SK-N-SH (cell line): Measurements from ENCODE around the gene CGB2. TPM values are rescaled to one million over a fixed set of nuclear protein-coding genes. Genes with fewer than 3 reads are reported as not detected.
"Not testable (repeated sequence)": the region's sequence is repeated elsewhere in the genome, so short reads cannot be mapped to it uniquely, and the experiment has no call there.

Experiments
- CTCF ChIA-PET: fragments of 300-600, 350-600 bp; formaldehyde crosslinking; extraction: SDS; loops from one replicate; lab custom pipeline; 2021; lab: Yijun Ruan, JAX
- POLR2A ChIA-PET: fragments of 350-600 bp; sonication (Branson Sonifier 250); formaldehyde crosslinking; extraction: SDS; loops from one replicate; lab custom pipeline; 2020; ENCODE audit warnings: antibody characterized with exemption, inconsistent platforms; lab: Yijun Ruan, JAX
- DNase-seq: peaks from one replicate; pipeline ENCODE4 v3.0.0; 2012
- H2AFZ ChIP-seq: fragments of 200-600 bp; sonication (generic); 2 replicates; pipeline ENCODE4 v1.8.1; 2016; ENCODE audit warnings: antibody characterized with exemption, mild to moderate bottlenecking, low read depth
- H3F3A ChIP-seq: fragments of 200-600 bp; sonication (generic); replicated peaks from 2 replicates; pipeline ENCODE3; 2016; ENCODE audit warnings: antibody characterized with exemption, mild to moderate bottlenecking; ENCODE audit not compliant: insufficient read depth
- H3K27ac ChIP-seq, 2 experiments: fragments of 200-500 bp in 1 of 2; fragments of 200-600 bp in 1 of 2; sonication (Bioruptor generic) in 1 of 2; sonication (generic), shearing (Covaris generic) in 1 of 2; 2 replicates each; pipeline versions ENCODE4 v1.5.1 to v1.6.1; 2014 to 2016; ENCODE audit warnings: low read depth in 2 of 2, inconsistent platforms in 1 of 2, low read length in 1 of 2, mild to moderate bottlenecking in 1 of 2, mixed read lengths in 1 of 2
- H3K27me3 ChIP-seq: fragments of 200-600 bp; sonication (generic), shearing (Covaris generic); 2 replicates; pipeline ENCODE4 v1.6.1; 2016; ENCODE audit warnings: mixed run types; ENCODE audit not compliant: insufficient read depth
- H3K36me3 ChIP-seq, 2 experiments: fragments of 200-500 bp in 1 of 2; fragments of 200-600 bp in 1 of 2; sonication (Bioruptor generic) in 1 of 2; sonication (generic) in 1 of 2; replicated peaks in 1 of 2; 2 replicates each; pipeline versions ENCODE3 to v1.5.1; 2014 to 2016; ENCODE audit warnings: low read length in 1 of 2, mild to moderate bottlenecking in 1 of 2; ENCODE audit not compliant: insufficient read depth in 2 of 2, control insufficient read depth in 1 of 2
- H3K4me1 ChIP-seq, 2 experiments: fragments of 200-500 bp in 1 of 2; fragments of 200-600 bp in 1 of 2; sonication (Bioruptor generic) in 1 of 2; sonication (generic), shearing (Covaris generic) in 1 of 2; 2 replicates each; pipeline versions ENCODE4 v1.5.1 to v1.6.1; 2014 to 2016; ENCODE audit warnings: low read depth in 1 of 2, low read length in 1 of 2, mixed run types in 1 of 2; ENCODE audit not compliant: insufficient read depth in 2 of 2, control insufficient read depth in 1 of 2
- H3K4me2 ChIP-seq: fragments of 200-600 bp; sonication (generic), shearing (Covaris generic); 2 replicates; pipeline ENCODE4 v1.6.1; 2017; ENCODE audit warnings: mixed run types
- H3K4me3 ChIP-seq, 2 experiments: fragments of 200-500 bp in 1 of 2; fragments of 200-600 bp in 1 of 2; sonication (Bioruptor generic) in 1 of 2; sonication (generic), shearing (Covaris generic) in 1 of 2; 2 replicates each; pipeline versions ENCODE4 v1.5.1 to v1.8.1; 2014 to 2016; ENCODE audit warnings: low read depth in 2 of 2, inconsistent platforms in 1 of 2, low read length in 1 of 2, mild to moderate bottlenecking in 1 of 2, mixed read lengths in 1 of 2, moderate library complexity in 1 of 2
- H3K79me2 ChIP-seq: fragments of 200-600 bp; sonication (generic); 2 replicates; pipeline ENCODE4 v1.8.1; 2017; ENCODE audit warnings: mild to moderate bottlenecking; ENCODE audit not compliant: insufficient read depth
- H3K9ac ChIP-seq: fragments of 200-600 bp; sonication (generic); 2 replicates; pipeline ENCODE4 v1.6.1; 2017; ENCODE audit warnings: mixed run types
- H3K9me2 ChIP-seq: fragments of 200-600 bp; sonication (generic); 2 replicates; pipeline ENCODE4 v1.6.1; 2017; ENCODE audit warnings: mixed run types
- H3K9me3 ChIP-seq: fragments of 200-600 bp; sonication (generic); 2 replicates; pipeline ENCODE4 v1.6.1; 2017; ENCODE audit warnings: mixed run types, mild to moderate bottlenecking, moderate library complexity
- H4K20me1 ChIP-seq: fragments of 200-600 bp; sonication (generic); 2 replicates; pipeline ENCODE4 v1.6.1; 2017; ENCODE audit warnings: mild to moderate bottlenecking, mixed run types; ENCODE audit not compliant: insufficient read depth
- ELF1 ChIP-seq: IDR thresholded peaks from 2 replicates; pipeline ENCODE4 v1.4.0; 2012
- EP300 ChIP-seq, 2 experiments: IDR thresholded peaks; 2 replicates each; pipeline versions ENCODE4 v1.4.0 to v1.6.1; 2012; ENCODE audit warnings: borderline replicate concordance in 1 of 2, low read depth in 1 of 2, low read length in 1 of 2
- FOXJ3 ChIP-seq: sonication (generic); formaldehyde crosslinking; IDR thresholded peaks from 2 replicates; pipeline ENCODE4 v1.5.1; 2020; ENCODE audit warnings: mild to moderate bottlenecking, missing genetic modification reagents
- GATA2 ChIP-seq: sonication (generic); formaldehyde crosslinking; IDR thresholded peaks from 2 replicates; pipeline ENCODE4 v1.5.0; 2020; ENCODE audit warnings: mild to moderate bottlenecking, missing genetic modification reagents
- JUND ChIP-seq: IDR thresholded peaks from 2 replicates; pipeline ENCODE4 v1.4.0; 2012
- MEF2A ChIP-seq: IDR thresholded peaks from 2 replicates; pipeline ENCODE4 v1.4.0; 2012; ENCODE audit warnings: low read depth, borderline replicate concordance
- NRF1 ChIP-seq: IDR thresholded peaks from 2 replicates; pipeline ENCODE4 v1.6.1; 2012; ENCODE audit warnings: low read depth, mild to moderate bottlenecking, low read length
- POLR2AphosphoS5 ChIP-seq: IDR thresholded peaks from 2 replicates; pipeline ENCODE4 v1.6.1; 2012; ENCODE audit warnings: low read depth, low read length
- RCOR1 ChIP-seq: fragments of 150-350 bp; IDR thresholded peaks from 2 replicates; pipeline ENCODE4 v1.6.1; 2017; ENCODE audit warnings: antibody characterized with exemption, low read length
- RFX5 ChIP-seq: IDR thresholded peaks from 2 replicates; pipeline ENCODE4 v1.6.1; 2012; ENCODE audit warnings: mild to moderate bottlenecking, improper control_type of control experiment, low read length
- RXRA ChIP-seq: IDR thresholded peaks from 2 replicates; pipeline ENCODE4 v1.4.0; 2012; ENCODE audit warnings: low read depth, mild to moderate bottlenecking, borderline replicate concordance
- TEAD4 ChIP-seq: IDR thresholded peaks from 2 replicates; pipeline ENCODE4 v1.4.0; 2012; ENCODE audit warnings: mild to moderate bottlenecking, borderline replicate concordance; ENCODE audit not compliant: insufficient read depth
- WGBS: methylation state at CpG from one replicate; pipeline ENCODE4 v1.1.6; 2017; ENCODE audit warnings: low lambda C conversion rate; 5-methylcytosine and 5-hydroxymethylcytosine counted together
- polyA plus RNA-seq, 3 experiments: library from polyadenylated mRNA; depleted of rRNA; stranded (reverse); fragments of >200 nt; gene quantifications; 2 replicates each; pipeline ENCODE4 v1.2.3, GENCODE V29; 2012
- TF ChIP-seq, protein P1 (sequence below): fragments of 200-600 bp; sonication (generic); IDR thresholded peaks from 2 replicates; pipeline ENCODE4 v1.6.1; 2017; ENCODE audit warnings: antibody characterized with exemption, mild to moderate bottlenecking, moderate library complexity
- TF ChIP-seq, protein P2 (sequence below): IDR thresholded peaks from 2 replicates; pipeline ENCODE4 v1.4.0; 2012; ENCODE audit warnings: low read depth, borderline replicate concordance
- TF ChIP-seq, protein P3 (sequence below): IDR thresholded peaks from 2 replicates; pipeline ENCODE4 v1.4.0; 2012; ENCODE audit warnings: low read depth
- TF ChIP-seq, protein P4 (sequence below): fragments of 150-350 bp; IDR thresholded peaks from 2 replicates; pipeline ENCODE4 v1.6.1; 2017; ENCODE audit warnings: antibody characterized with exemption, low read length, low read depth, borderline replicate concordance

Gene CGB2
- polyA plus RNA-seq (2012; rRNA removed): 0.50 and 0.64 TPM in 2 replicates
- polyA plus RNA-seq (2012; cell fraction: cytosol; rRNA removed): 0.06 and 0.30 TPM in 2 replicates
- 0.08 TPM in 1 of 2 replicates, not detected in the other for polyA plus RNA-seq (2012; cell fraction: nucleus; rRNA removed)

DNA sequence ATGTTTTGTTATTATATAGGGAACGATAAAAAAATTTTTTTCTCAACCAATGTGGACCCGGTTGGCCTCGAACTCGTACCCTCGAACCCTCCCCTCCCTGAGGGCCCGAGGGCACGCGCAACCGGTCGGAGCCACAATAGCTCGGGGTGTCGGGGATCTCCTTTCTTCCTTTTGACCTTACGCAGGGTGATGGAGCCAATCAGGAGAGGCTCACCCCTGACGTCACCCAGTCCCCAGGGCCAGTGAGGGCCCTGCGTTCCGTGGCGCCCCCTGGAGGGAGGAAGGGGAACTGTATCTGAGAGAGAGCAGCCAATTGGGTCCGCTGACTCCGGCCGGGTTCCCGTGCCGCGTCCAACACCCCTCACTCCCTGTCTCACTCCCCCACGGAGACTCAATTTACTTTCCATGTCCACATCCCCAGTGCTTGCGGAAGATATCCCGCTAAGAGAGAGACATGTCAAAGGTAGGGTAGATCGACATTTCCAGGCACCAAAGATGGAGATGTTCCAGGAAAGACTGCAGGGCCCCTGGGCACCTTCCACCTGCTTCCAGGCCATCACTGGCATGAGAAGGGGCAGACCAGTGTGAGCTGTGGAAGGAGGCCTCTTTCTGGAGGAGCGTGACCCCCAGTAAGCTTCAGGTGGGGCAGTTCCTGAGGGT, at the start of gene CGB2:
Gene CGB2 (plus strand): TSS at position 249 of the 660 bp plus-strand sequence. CDS start 206 bp downstream, at position 455.
- not testable (repeated sequence) for H3K4me3 ChIP-seq, H3F3A ChIP-seq, H3K9me3 ChIP-seq
- WGBS: 32% methylated on average over 18 of the region's 28 CpGs
- TF ChIP-seq, protein P1, sequence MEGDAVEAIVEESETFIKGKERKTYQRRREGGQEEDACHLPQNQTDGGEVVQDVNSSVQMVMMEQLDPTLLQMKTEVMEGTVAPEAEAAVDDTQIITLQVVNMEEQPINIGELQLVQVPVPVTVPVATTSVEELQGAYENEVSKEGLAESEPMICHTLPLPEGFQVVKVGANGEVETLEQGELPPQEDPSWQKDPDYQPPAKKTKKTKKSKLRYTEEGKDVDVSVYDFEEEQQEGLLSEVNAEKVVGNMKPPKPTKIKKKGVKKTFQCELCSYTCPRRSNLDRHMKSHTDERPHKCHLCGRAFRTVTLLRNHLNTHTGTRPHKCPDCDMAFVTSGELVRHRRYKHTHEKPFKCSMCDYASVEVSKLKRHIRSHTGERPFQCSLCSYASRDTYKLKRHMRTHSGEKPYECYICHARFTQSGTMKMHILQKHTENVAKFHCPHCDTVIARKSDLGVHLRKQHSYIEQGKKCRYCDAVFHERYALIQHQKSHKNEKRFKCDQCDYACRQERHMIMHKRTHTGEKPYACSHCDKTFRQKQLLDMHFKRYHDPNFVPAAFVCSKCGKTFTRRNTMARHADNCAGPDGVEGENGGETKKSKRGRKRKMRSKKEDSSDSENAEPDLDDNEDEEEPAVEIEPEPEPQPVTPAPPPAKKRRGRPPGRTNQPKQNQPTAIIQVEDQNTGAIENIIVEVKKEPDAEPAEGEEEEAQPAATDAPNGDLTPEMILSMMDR: peak; percentile 66
- TF ChIP-seq RFX5: 0 out of 2 replicates have a peak, but pooled peaks have one; percentile 36
- TF ChIP-seq, all 33 proteins: peak for 2; not testable (repeated sequence) for 31
- H3K36me3 ChIP-seq, H3K79me2 ChIP-seq, H3K9ac ChIP-seq, H3K27me3 ChIP-seq, POLR2A ChIA-PET, H3K9me2 ChIP-seq, H2AFZ ChIP-seq, H3K27ac ChIP-seq, H3K4me2 ChIP-seq, H3K4me1 ChIP-seq, H4K20me1 ChIP-seq: not testable (repeated sequence)
- DNase-seq: peak; percentile 81
- CTCF ChIA-PET: interaction anchor here (1.0 kb wide), 1 partner anchor 12 kb away, joined by 3 read pairs; no protein-coding TSS in a partner anchor

- no peak overlapping the region for H3K9ac ChIP-seq
- no peak overlapping the region for H2AFZ ChIP-seq
- no peaks in the 10 kb centered on the region for H3K79me2 ChIP-seq
- H3K27me3 ChIP-seq: no peaks in the 10 kb centered on the region
- H3F3A ChIP-seq: peaks cover 17% of the 10 kb centered on the region
- POLR2A ChIA-PET: interaction anchor here (0.6 kb wide), 1 partner anchor 31 kb away, joined by 3 read pairs; no protein-coding TSS in a partner anchor
- no peak for DNase-seq
- CTCF ChIA-PET: interaction anchor here (1.4 to 5.8 kb wide), 4 partner anchors 10 to 18 kb away, joined by 5 to 45 read pairs (median 6); partner anchors contain the start of genes GYS1 and RUVBL2
- H4K20me1 ChIP-seq: no peaks in the 10 kb centered on the region
- TF ChIP-seq, protein P2, sequence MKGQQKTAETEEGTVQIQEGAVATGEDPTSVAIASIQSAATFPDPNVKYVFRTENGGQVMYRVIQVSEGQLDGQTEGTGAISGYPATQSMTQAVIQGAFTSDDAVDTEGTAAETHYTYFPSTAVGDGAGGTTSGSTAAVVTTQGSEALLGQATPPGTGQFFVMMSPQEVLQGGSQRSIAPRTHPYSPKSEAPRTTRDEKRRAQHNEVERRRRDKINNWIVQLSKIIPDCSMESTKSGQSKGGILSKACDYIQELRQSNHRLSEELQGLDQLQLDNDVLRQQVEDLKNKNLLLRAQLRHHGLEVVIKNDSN: no peak
- no peak overlapping the region for H3K4me3 ChIP-seq
- no peaks in the 10 kb centered on the region for H3K4me1 ChIP-seq
- no peak overlapping the region for H3K27ac ChIP-seq
- WGBS: 97% methylated on average over 9 of the region's 9 CpGs
- no peaks in the 10 kb centered on the region for H3K9me3 ChIP-seq
- no peaks in the 10 kb centered on the region for H3K9me2 ChIP-seq
- H3K4me2 ChIP-seq: no peak overlapping the region
- peaks cover 5 to 44% of the 10 kb centered on the region in 2 experiments for H3K36me3 ChIP-seq
Measured at GRCh38 chr19:48982280-48982679, 49.4 kb upstream of the CGB2 start.

DNA sequence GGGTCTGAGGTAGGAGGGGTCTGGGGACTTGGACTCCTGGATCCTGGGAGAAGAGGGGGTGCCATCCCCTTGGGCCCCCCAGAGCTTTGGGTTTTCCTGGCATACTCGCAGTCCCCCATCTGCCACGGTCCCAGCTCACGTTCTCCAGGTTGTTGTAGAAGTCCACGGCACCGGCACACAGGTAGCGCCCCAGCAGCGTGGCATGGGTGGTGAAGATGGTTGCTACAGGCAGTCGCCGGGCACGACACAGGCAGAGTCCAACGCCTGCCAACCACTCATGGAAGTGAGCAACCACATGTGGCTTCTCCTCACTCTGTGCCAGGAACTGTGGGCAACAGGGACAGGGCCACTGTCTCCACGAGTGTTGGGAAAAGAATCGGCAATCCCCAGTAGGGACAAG, 46.0 kb upstream of the CGB2 start:
- DNase-seq: no peak
- no peaks in the 10 kb centered on the region for H3K9me2 ChIP-seq
- H3K4me2 ChIP-seq: no peak overlapping the region
- no peaks in the 10 kb centered on the region for H3F3A ChIP-seq
- H3K79me2 ChIP-seq: peaks cover 17% of the 10 kb centered on the region; the same call in 1 of the 2 replicates
- ChIA-PET CTCF (interaction anchor here (0.9 to 2.8 kb wide), 2 partner anchors 14 to 15 kb away, joined by 3 to 13 read pairs; no protein-coding TSS in a partner anchor), POLR2A (no interaction called here)
- peaks cover 5 to 52% of the 10 kb centered on the region in 2 experiments for H3K36me3 ChIP-seq
- H3K27ac ChIP-seq: no peak overlapping the region
- H3K27me3 ChIP-seq: no peaks in the 10 kb centered on the region
- H2AFZ ChIP-seq: no peak overlapping the region
- H3K9me3 ChIP-seq: no peaks in the 10 kb centered on the region
- no peak overlapping the region for H3K4me3 ChIP-seq
- 98% methylated on average over 13 of the region's 13 CpGs for WGBS
- no peaks in the 10 kb centered on the region for H3K4me1 ChIP-seq
- no peak overlapping the region for H3K9ac ChIP-seq
- no peaks in the 10 kb centered on the region for H4K20me1 ChIP-seq
- no peak for TF ChIP-seq FOXJ3
- TF ChIP-seq RCOR1: no peak
- no peak for TF ChIP-seq TEAD4
- no peak for TF ChIP-seq JUND
- no peak for TF ChIP-seq EP300 (IDR thresholded peaks at IDR 0.05; ENCODE audit: borderline replicate concordance in 1 of 2, low read depth in 1 of 2, low read length in 1 of 2)
- TF ChIP-seq RXRA: no peak
- TF ChIP-seq, protein P3, sequence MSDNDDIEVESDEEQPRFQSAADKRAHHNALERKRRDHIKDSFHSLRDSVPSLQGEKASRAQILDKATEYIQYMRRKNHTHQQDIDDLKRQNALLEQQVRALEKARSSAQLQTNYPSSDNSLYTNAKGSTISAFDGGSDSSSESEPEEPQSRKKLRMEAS: no peak
- no peak for TF ChIP-seq POLR2AphosphoS5
- TF ChIP-seq MEF2A: no peak
- TF ChIP-seq, protein P4, sequence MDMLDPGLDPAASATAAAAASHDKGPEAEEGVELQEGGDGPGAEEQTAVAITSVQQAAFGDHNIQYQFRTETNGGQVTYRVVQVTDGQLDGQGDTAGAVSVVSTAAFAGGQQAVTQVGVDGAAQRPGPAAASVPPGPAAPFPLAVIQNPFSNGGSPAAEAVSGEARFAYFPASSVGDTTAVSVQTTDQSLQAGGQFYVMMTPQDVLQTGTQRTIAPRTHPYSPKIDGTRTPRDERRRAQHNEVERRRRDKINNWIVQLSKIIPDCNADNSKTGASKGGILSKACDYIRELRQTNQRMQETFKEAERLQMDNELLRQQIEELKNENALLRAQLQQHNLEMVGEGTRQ: no peak
- TF ChIP-seq GATA2 (CRISPR knock-in tag): no peak
- no peak for TF ChIP-seq NRF1
- TF ChIP-seq, protein P2: no peak
- no peak for TF ChIP-seq ELF1
